H7 (cell line): Measurements from ENCODE around the gene GJD3. TPM values are rescaled to one million over a fixed set of nuclear protein-coding genes. Genes with fewer than 3 reads are reported as not detected.

ENCODE experiments used
- DNase-seq: peaks from one replicate; pipeline ENCODE4 v3.0.0; 2012
- H3K27me3 ChIP-seq: 2 replicates; pipeline ENCODE4 v1.6.0; 2011; ENCODE audit warnings: mild to moderate bottlenecking, low read length; ENCODE audit not compliant: control insufficient read depth, insufficient read depth
- H3K36me3 ChIP-seq: replicated peaks from 2 replicates; pipeline ENCODE4 v1.5.1; 2011; ENCODE audit warnings: low read length; ENCODE audit not compliant: control insufficient read depth, insufficient read depth
- H3K4me3 ChIP-seq: 2 replicates; pipeline ENCODE4 v1.5.1; 2011; ENCODE audit warnings: low read depth, mild to moderate bottlenecking, control low read depth, low read length, moderate library complexity; ENCODE audit not compliant: insufficient read depth
- total RNA-seq: library from RNA; depleted of rRNA; stranded (reverse); fragments of >200 nt; shearing (Covaris generic); gene quantifications from 2 replicates; pipeline ENCODE4 v1.2.3, GENCODE V29; 2014

Gene GJD3
- total RNA-seq, 1 experiment from 2014 or later, result 0.38 TPM

DNA sequence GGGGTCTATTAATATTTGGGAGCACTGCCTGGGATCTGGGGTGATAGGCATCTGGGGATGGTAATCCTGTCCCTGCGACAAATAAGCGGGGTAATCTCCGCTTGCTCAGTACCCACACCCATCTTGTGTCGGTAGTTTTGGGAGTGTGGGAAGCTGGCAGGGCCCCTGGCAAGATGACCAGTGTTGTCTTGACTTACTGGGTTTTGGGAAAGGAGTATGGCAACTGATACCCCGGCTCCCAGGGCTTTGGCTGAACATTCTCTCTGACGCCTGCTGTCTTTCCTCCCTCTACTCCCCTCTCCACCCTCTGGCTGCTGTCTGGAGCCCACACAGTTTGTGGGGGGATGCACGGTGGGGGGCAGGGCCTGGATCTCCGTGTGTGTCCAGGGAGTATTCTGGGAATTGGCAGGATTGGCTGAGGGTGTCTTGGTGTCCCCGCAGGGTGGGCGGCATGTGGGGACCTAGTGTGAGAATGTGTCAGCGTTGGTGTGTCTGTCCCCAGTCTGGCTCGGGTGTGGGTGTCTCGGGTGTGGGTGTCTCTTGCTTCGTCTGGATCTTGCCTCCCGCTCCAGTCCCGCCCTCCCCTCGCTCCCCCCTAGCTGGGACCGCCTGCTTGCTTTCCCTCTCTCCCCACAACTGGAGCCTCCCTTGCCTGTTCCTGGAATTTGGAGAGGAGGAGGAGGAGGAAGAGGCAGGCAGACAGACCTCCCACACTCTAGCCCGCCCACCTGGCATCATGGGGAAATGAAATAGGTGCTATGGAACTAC, 43.6 kb downstream of the GJD3 start:
- DNase-seq, result peak; percentile 48
- Histone ChIP-seq H3K36me3 (no peaks in the 10 kb centered on the region), H3K4me3 (no peak overlapping the region), H3K27me3 (peaks cover 12% of the 10 kb centered on the region)

DNA sequence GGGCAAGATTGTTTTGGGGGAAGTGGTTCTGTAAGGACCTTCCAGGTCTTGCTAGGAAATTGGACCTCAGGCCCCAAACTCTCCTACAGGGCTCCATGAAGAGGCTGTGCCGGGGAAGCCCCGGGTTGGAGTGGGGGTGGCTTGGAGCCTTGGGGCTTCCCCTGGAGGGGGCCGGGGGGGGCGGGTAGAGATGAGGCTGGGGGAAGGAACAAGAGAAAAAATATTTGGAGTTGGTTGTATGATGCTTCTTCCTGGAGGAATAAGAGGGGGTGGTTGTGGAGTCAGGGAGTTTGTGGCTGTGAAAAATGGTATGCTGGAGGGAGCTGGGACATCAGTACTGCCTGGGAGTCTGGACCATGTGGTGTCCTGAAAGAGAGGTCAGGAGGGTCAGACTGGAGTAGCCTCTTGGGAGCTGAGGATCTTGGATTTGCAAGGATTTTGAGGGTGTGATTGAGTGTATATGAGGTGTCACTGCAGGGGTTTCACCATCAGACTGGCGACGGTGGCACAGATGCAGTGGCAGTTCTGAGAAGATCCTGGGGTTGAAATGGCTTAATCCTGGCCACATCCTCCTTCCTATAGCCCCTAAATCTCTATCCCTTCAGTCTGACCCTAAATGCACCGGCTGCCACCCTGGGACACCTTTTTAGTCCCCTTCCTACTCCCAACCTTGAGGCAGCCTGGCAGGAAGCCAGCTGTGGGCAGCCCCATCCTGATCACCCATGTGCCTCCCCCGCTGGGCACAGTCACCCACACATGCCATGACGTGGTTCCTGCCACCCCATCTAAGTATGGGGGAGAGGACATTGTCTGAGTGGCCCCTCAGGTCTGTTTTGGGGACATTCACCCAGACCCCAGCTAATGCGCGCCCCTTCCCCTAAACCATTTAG, 44.6 kb downstream of the GJD3 start:
- Histone ChIP-seq H3K27me3 (peaks cover 12% of the 10 kb centered on the region), H3K4me3 (no peak overlapping the region), H3K36me3 (no peaks in the 10 kb centered on the region)
- peak; percentile 45 for DNase-seq

DNA sequence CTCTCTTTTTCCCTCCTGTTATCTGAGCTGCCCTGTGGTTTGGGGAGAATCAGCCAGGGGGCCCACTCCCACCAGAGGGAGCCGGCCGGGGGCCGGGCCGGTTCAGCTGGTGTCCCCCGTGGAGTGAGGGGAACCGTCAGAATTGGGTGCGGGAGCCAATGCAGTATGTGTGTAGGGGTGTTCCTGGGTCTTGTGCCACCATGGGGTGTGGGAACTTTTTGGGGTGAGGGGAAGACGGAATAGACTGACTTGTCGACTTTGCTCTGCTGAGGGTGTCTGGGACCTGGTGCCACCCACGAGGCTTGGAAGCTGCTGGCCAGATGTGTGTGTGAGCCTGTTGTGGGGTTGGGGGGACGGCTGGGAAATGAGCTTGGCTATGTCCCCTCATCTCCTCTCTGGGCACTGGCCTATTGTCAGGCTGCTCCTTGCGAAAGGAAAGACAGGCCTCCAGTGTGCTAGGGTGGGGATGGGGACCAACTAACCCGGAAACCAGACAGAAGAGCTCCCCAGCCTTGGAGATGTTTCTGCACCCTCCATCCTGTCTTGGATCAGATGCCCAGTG, 45.6 kb downstream of the GJD3 start:
- DNase-seq, result peak; percentile 77
- Histone ChIP-seq H3K27me3 (peaks cover 12% of the 10 kb centered on the region), H3K36me3 (no peaks in the 10 kb centered on the region), H3K4me3 (peak overlapping the region; percentile 78)

DNA sequence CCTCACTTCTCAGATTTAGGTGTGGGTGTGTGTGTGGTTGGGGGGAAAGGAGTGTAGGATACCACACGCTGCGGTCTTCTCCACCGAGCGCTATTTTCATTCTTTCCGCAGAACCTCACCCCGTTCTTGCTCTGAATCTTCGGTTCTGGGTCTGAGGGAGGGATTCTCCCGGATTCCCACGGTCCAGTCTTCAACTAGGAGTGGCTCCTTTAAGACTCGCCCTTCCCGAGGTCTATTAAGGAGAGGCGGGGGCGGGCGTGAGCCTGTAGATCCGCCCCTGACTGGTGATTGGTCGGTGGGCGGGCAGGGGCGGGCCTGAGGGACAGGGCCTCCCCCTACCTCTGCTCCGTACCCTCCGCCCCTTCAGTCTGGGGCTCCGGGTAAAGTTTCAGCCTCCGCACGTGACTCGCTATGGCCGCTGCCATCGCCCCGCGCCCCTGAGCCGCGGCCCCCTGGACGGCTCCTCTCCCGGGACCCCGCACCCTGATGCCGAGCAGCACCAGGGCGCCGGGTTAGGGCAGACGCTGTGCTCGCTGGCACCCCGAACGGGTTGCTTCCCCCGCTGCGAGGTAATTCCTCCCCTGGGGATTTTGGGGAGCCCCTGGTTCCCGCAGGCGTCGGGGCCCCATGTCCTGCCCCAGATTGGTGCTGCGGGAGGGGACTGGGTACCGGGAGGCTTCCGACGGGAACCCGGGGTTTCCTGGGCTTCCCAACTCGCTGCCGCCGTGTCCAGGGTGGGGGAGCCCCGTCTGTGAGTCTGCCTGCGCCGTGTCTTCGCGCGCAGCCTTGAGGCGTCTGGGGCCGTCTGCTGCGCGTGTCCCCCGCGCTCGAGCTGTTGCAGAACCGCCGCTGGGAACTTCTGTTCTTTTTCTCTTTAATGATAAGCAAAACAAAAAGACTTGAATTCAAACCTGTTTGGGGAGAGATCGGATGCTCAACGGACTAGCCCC, 46.4 kb downstream of the GJD3 start:
- H3K4me3 ChIP-seq, result peak overlapping the region; percentile 78
- DNase-seq, result peak; percentile 100
- H3K27me3 ChIP-seq, result peaks cover 12% of the 10 kb centered on the region
- H3K36me3 ChIP-seq, result no peaks in the 10 kb centered on the region

DNA sequence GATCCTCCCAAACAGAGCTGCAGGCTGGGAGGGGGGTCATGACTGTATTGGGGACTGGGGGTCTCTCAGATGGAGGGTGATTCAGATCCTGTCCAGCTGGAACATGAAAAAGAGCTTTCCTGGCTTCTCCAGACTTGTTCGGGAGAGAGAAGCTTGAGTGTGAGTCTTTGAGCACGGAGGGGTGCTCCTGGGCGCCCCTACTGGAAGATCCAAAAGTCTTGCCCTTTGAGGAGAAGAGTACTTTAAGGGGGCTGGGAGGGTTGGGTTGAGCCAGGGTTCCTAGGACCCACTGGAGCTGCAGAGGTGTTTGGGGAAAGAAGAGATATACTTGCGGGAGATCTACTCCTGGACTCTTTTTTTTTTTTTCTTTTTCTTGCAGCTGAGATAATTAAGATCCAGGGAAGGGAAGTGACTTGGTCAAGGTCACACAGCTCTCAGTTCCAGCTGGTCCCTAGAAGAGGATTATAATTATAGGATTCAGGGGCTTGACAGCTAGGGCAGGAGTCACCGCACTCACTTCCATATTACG, 47.1 kb downstream of the GJD3 start:
- Histone ChIP-seq H3K27me3 (peaks cover 12% of the 10 kb centered on the region), H3K36me3 (no peaks in the 10 kb centered on the region), H3K4me3 (peak overlapping the region; percentile 55)
- peak; percentile 91 for DNase-seq

DNA sequence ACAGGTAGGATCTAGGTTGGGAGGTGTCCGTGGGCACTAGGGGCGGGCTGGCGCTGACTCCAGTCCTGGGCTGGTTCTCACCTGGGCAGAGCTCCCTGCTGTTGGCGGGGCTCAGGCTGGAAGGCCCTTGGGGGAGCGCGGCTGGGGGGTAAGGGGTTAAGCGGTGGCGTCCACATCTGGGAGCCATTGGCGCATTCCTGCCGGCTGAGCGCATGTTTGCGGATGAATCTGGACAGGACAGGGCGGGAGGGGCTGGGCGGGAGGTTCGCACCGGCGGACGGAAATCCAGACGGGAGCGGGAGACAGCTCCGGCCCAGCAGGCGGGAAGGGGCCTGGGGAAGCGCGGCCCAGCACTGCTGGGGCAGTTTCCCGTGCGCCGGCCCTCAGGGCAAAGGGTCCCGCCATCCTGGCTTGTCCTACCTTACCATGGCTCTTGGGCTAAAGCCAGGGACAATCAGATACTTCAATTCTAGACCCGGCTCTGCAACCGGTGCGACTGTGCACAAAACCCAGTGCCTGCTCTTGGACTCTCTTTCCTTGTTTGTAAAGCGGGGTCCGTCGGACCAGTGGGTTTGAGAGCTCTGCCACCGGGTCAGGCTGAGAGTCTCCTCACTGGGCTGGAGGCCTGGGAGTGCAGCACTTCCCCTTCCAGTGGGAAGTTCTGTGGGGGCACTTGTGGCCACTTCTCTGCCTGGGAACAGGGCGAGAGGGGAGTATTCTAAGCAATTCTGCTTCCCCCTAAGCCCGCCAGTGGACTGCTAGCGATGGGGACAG, 47.8 kb downstream of the GJD3 start:
- Histone ChIP-seq H3K27me3 (peaks cover 12% of the 10 kb centered on the region), H3K36me3 (no peaks in the 10 kb centered on the region), H3K4me3 (peak overlapping the region; percentile 48)
- peak; percentile 91 for DNase-seq

DNA sequence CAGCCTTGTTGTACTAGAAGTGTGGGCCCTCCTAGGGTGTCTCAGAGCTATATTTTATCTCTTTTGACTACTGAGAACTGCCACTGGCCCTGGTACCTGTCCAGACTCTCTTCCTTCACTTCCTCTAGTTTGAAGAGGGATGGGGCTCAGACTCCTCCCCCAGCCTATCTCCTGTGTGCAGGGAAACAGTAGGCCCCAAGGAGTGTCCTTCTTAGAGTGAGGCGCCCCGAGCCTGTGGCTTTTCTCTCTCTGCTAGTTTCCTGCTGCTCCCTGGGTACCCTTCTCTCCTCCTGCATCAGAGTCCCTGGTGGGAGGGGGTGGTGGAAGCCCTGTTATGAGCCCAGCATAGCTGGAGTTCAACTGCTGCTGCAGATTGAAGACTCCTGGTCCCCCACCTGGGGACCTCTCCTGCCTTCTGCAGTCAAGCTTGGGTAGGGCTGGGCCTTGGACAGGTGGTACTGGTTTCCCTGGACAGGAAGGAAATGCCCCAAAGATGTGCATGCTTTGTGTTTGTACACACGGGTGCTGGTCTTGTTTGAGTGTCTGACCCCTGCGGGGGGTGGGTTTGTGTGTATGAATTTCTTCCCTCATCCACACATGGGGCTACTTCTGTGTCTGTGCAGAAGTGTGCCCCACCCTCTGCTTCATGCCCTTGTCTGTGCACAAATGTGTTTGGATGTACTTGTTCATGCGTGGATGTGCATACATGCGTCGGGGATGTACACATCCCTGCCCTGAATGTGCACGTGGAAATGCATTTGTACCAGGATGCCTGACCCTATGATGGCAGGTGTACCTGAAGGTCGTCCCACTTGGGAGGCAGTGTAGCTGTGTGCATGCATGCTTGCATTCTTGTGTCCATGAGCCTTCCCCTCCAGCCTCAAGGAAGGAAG, 48.6 kb downstream of the GJD3 start:
- H3K4me3 ChIP-seq, result peak overlapping the region; percentile 48
- DNase-seq, result peak; percentile 62
- peaks cover 12% of the 10 kb centered on the region for H3K27me3 ChIP-seq
- no peaks in the 10 kb centered on the region for H3K36me3 ChIP-seq

DNA sequence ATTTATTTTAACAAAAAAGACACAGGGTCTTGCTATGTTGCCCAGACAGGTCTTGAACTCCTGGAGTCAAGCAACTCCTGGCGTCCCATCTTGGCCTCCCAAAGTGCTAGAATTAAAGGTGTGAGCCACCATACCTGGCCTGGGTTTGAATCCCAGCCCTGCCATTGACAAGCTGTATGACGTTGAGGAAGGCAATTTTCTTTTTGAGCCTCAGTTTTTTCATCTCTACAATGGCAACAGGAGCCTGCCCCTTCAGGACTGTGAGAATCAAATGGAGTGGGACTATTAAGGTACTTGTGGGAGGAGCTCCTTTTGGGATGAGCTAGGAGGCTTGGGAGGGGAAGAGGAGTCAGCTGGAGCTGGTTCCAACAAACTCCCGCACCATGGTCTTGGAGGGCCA, 49.3 kb downstream of the GJD3 start:
- no peak overlapping the region for H3K4me3 ChIP-seq
- peaks cover 12% of the 10 kb centered on the region for H3K27me3 ChIP-seq
- H3K36me3 ChIP-seq, result no peaks in the 10 kb centered on the region
- peak; percentile 34 for DNase-seq

DNA sequence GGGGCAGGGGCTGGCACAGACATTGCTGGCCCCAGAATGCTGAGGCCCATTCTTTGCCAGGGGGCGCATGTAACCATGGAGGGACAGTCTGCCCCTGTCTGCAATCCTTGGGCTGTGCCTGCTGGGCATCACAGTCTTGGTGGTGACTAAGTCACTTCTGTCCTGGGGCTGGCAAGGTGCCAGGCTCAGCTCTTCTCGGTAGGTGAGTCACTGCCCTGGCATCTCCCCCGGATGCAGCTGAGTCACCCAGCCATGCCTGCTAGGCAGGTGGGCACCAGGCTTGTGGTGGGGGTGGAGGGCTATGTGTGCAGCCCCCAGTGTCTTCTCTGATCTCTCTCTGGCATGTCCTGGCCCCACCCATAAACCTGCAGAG, 50.0 kb downstream of the GJD3 start:
- no peak overlapping the region for H3K4me3 ChIP-seq
- peaks cover 12% of the 10 kb centered on the region for H3K27me3 ChIP-seq
- H3K36me3 ChIP-seq, result no peaks in the 10 kb centered on the region
- DNase-seq, result peak; percentile 36

DNA sequence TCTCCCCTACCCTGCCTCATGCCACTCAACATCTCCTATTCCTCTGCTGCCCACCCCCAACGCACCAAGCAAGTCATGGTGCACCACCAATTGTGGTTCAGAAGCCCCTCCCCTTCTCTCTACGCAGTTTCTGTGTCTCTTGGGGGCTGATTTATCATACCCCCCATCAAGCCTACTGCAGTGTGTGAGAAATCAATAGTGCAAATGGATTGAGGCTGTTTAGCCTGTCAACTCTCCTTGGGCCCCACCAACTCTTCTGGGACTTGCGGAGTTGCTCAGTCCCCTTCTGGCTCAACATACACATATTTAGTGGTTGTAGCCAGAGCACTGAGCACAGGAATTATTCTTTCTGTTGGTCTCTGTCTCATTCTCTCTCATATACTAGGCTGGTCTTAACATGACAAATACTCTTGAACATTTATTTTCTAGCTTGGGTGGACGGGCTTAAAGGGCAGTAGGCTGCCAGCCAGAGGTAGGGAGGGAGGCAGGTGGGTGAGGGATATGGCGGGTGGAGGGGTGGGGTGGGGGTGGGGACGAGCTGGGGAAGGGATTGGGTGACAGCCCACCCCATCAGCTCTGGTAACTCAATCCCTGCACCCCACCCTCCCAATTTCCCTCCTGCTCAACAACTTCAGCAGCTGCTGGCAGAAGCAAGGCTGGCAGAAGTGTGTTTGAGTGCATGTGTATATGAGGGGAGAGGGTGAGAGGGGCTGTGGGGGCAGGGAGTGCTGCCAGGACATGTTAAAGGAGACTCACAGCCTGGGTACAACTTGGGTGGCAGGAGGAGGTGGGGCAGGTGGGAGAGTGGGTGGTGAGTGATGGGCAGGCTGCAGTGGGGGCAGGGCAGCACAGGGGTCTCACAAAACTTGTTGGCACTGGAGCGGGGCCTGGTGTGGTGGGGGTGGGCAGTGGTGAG, 50.6 kb downstream of the GJD3 start:
- Histone ChIP-seq H3K4me3 (no peak overlapping the region), H3K27me3 (peaks cover 9% of the 10 kb centered on the region), H3K36me3 (no peaks in the 10 kb centered on the region)
- peak; percentile 61 for DNase-seq
